GM23338 (cell line): Measurements from ENCODE around the gene HRH3. TPM values are rescaled to one million over a fixed set of nuclear protein-coding genes. Genes with fewer than 3 reads are reported as not detected.

Experiments
- ATAC-seq: fragments of 200-7000 bp; cut with Tn5 transposase; 3 replicates; pipeline ENCODE4 v1.9.1; 2020
- DNase-seq: peaks from one replicate; pipeline ENCODE4 v3.0.0-alpha.2; 2015; ENCODE audit warnings: low spot score
- H2AFZ ChIP-seq: fragments of 200-600 bp; sonication (generic); 2 replicates; pipeline ENCODE4 v1.8.0; 2016; ENCODE audit warnings: antibody characterized with exemption, mild to moderate bottlenecking, moderate library complexity
- H3F3A ChIP-seq: fragments of 200-600 bp; sonication (generic); replicated peaks from 2 replicates; pipeline ENCODE4 v1.8.0; 2017; ENCODE audit warnings: antibody characterized with exemption, mixed run types, low read depth
- H3K27ac ChIP-seq: fragments of 200-600 bp; sonication (generic); 2 replicates; pipeline ENCODE4 v1.6.1; 2016; ENCODE audit warnings: low read depth
- H3K27me3 ChIP-seq: fragments of 200-600 bp; sonication (generic); 2 replicates; pipeline ENCODE4 v1.8.0; 2016; ENCODE audit warnings: mild to moderate bottlenecking, mixed run types, moderate library complexity; ENCODE audit not compliant: insufficient read depth
- H3K36me3 ChIP-seq: fragments of 200-600 bp; sonication (generic); 2 replicates; pipeline ENCODE4 v1.8.0; 2016; ENCODE audit warnings: mild to moderate bottlenecking; ENCODE audit not compliant: insufficient read depth
- H3K4me1 ChIP-seq: fragments of 200-600 bp; sonication (generic); 2 replicates; pipeline ENCODE4 v1.8.0; 2016; ENCODE audit warnings: mild to moderate bottlenecking, moderate library complexity; ENCODE audit not compliant: insufficient read depth
- H3K4me2 ChIP-seq: fragments of 200-600 bp; sonication (generic); 2 replicates; pipeline ENCODE4 v1.7.1; 2017; ENCODE audit warnings: mixed run types
- H3K4me3 ChIP-seq: fragments of 200-600 bp; sonication (generic); 2 replicates; pipeline ENCODE4 v1.6.1; 2016; ENCODE audit warnings: mixed run types
- H3K79me2 ChIP-seq: fragments of 200-600 bp; sonication (generic); replicated peaks from 2 replicates; pipeline ENCODE4 v1.8.0; 2017; ENCODE audit warnings: mild to moderate bottlenecking; ENCODE audit not compliant: insufficient read depth
- H3K9me2 ChIP-seq: fragments of 200-600 bp; sonication (generic); 2 replicates; pipeline ENCODE4 v1.8.0; 2017; ENCODE audit not compliant: insufficient read depth
- H4K20me1 ChIP-seq: fragments of 200-600 bp; sonication (generic); replicated peaks from 2 replicates; pipeline ENCODE4 v1.8.0; 2017; ENCODE audit warnings: mild to moderate bottlenecking; ENCODE audit not compliant: insufficient read depth
- H3K27ac Mint-ChIP-seq: 2 replicates; pipeline ENCODE4 v1.8.0; 2020; ENCODE audit warnings: inconsistent platforms, mild to moderate bottlenecking, moderate library complexity, mixed read lengths
- H3K27me3 Mint-ChIP-seq: 3 replicates; pipeline ENCODE4 v1.8.0; 2022; ENCODE audit warnings: low read depth, mild to moderate bottlenecking, moderate library complexity, mixed read lengths, inconsistent platforms; ENCODE audit not compliant: insufficient read depth, poor library complexity
- H3K36me3 Mint-ChIP-seq: 3 replicates; pipeline ENCODE4 v1.8.0; 2021; ENCODE audit warnings: low read depth, mild to moderate bottlenecking, inconsistent platforms, moderate library complexity, mixed read lengths
- H3K4me1 Mint-ChIP-seq: 3 replicates; pipeline ENCODE4 v1.8.0; 2020; ENCODE audit warnings: mild to moderate bottlenecking, inconsistent platforms, mixed read lengths
- H3K4me3 Mint-ChIP-seq: 3 replicates; pipeline ENCODE4 v1.8.0; 2021; ENCODE audit warnings: moderate library complexity, mild to moderate bottlenecking, inconsistent platforms, mixed read lengths
- H3K9me3 Mint-ChIP-seq: 3 replicates; pipeline ENCODE4 v1.8.0; 2020; ENCODE audit warnings: moderate library complexity, mild to moderate bottlenecking, inconsistent platforms, mixed read lengths
- CREB1 ChIP-seq: fragments of 250-450 bp; sonication (Bioruptor Pico); IDR thresholded peaks from 2 replicates; pipeline ENCODE4 v1.5.0; 2020; ENCODE audit warnings: low read depth, mild to moderate bottlenecking, moderate library complexity
- CTCF ChIP-seq, 2 experiments: fragments of 200-600 bp in 1 of 2; sonication (generic) in 1 of 2; conservative IDR thresholded peaks; 2 replicates each; pipeline versions ENCODE4 v1.5.1 to v1.6.1; 2016 to 2017; ENCODE audit warnings: antibody characterized with exemption in 2 of 2, low read depth in 2 of 2, mild to moderate bottlenecking in 2 of 2, moderate library complexity in 1 of 2
- EZH2 ChIP-seq: fragments of 200-600 bp; sonication (generic); IDR thresholded peaks from one replicate; pipeline ENCODE4 v1.8.0; 2017; ENCODE audit warnings: antibody characterized with exemption, mild to moderate bottlenecking, low read depth; ENCODE audit not compliant: unreplicated experiment
- EZH2phosphoT487 ChIP-seq: fragments of 200-600 bp; sonication (generic); IDR thresholded peaks from one replicate; pipeline ENCODE4 v1.8.1; 2018; ENCODE audit warnings: antibody characterized with exemption; ENCODE audit not compliant: unreplicated experiment
- JUNB ChIP-seq: IDR thresholded peaks from one replicate; pipeline ENCODE4 v1.6.1; 2016; ENCODE audit warnings: antibody characterized with exemption; ENCODE audit not compliant: unreplicated experiment
- NANOG ChIP-seq: IDR thresholded peaks from 2 replicates; pipeline ENCODE4 v1.6.1; 2016; ENCODE audit warnings: antibody characterized with exemption, borderline replicate concordance
- POLR2AphosphoS5 ChIP-seq: IDR thresholded peaks from 2 replicates; pipeline ENCODE4 v1.6.1; 2016; ENCODE audit warnings: antibody characterized with exemption, low read depth
- STAT1 ChIP-seq: IDR thresholded peaks from one replicate; pipeline ENCODE4 v1.6.1; 2016; ENCODE audit warnings: antibody characterized with exemption; ENCODE audit not compliant: unreplicated experiment
- ZNF114 ChIP-seq: fragments of 250-450 bp; sonication (Bioruptor Pico); IDR thresholded peaks from 2 replicates; pipeline ENCODE4 v1.5.0; 2020; ENCODE audit warnings: mild to moderate bottlenecking, moderate library complexity
- ZNF331 ChIP-seq: fragments of 250-450 bp; sonication (Bioruptor Pico); IDR thresholded peaks from 2 replicates; pipeline ENCODE4 v1.5.0; 2020; ENCODE audit warnings: low read depth, mild to moderate bottlenecking, moderate library complexity
- polyA plus RNA-seq: library from polyadenylated mRNA; unstranded; fragments of >200 nt; fragmentation: Nextera tagmentation; extraction: Ambion mirVana; gene quantifications from 2 replicates; pipeline ENCODE4 v1.2.1, GENCODE V29; 2016
- total RNA-seq: library from RNA; depleted of rRNA; stranded (reverse); fragments of >200 nt; shearing (Covaris generic); gene quantifications from 2 replicates; pipeline ENCODE4 v1.2.3, GENCODE V29; 2014
- TF ChIP-seq, protein P1 (sequence below): IDR thresholded peaks from 2 replicates; pipeline ENCODE4 v1.6.1; 2016; ENCODE audit warnings: antibody characterized with exemption
- TF ChIP-seq, protein P2 (sequence below): fragments of 250-450 bp; sonication (Bioruptor Pico); IDR thresholded peaks from 2 replicates; pipeline ENCODE4 v1.5.0; 2020; ENCODE audit warnings: mild to moderate bottlenecking, moderate library complexity
- TF ChIP-seq, protein P3 (sequence below): IDR thresholded peaks from one replicate; pipeline ENCODE4 v1.6.1; 2018; ENCODE audit warnings: antibody characterized with exemption; ENCODE audit not compliant: unreplicated experiment

The HRH3 gene
- total and polyA plus RNA-seq, 2 experiments from 2014 or later: 1.5 to 5.2 TPM

DNA sequence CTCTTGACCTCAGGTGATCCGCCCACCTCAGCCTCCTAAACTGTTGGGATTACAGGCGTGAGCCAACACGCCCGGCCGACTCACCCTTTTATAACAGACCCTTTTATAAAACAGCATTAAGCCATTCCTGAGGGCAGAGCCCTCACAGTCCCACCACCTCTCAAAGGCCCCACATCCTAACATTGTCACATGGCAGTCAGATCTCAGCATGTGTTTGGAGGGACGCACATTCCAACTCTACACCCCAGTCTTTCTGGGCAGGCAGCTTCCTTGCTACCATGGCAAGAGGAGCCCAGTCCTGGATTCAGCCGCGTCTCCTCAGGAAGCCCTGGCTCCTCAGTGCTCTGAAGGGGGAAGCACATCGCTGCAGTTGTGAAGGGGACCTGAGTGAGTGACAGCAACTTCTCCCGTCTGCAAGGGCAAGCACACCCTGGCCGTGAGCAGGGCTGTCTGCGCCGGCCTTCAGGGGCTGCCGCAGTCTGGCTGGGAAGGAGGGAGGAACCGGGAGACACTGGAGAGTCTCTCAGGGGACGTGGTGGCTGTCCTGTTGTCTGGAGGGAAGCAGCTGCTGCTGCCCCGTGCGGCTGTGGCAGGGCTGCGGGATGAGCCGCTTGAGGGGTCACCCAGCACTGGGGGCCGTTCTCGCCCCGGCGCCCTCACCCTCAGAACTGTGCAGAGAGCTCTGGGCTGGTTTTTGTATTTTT lies 34.1 kb upstream of the HRH3 start:
- Histone ChIP-seq H2AFZ (no peak overlapping the region), H4K20me1 (peaks cover 16% of the 10 kb centered on the region), H3K27me3 (no peaks in the 10 kb centered on the region), H3K4me1 (no peaks in the 10 kb centered on the region), H3K4me3 (no peak overlapping the region), H3K9me2 (no peaks in the 10 kb centered on the region), H3K4me2 (no peak overlapping the region), H3K79me2 (peaks cover 67% of the 10 kb centered on the region), H3K36me3 (no peaks in the 10 kb centered on the region), H3F3A (0 out of 2 replicates have a peak, but pooled peaks cover 9% of the 10 kb centered on the region), H3K27ac (peak overlapping the region; percentile 74; the same call in 1 of the 2 replicates)
- peaks cover 4% of the 10 kb centered on the region; the same call in 2 of the 3 replicates for H3K36me3 Mint-ChIP-seq
- peak; percentile 36 for DNase-seq
- H3K27me3 Mint-ChIP-seq: peaks cover 12% of the 10 kb centered on the region
- peak; percentile 60 for ATAC-seq
- no peaks in the 10 kb centered on the region; the same call in 2 of the 3 replicates for H3K9me3 Mint-ChIP-seq
- no peak overlapping the region for H3K4me3 Mint-ChIP-seq
- peak overlapping the region; percentile 67 for H3K27ac Mint-ChIP-seq
- peaks cover 10% of the 10 kb centered on the region for H3K4me1 Mint-ChIP-seq
- TF ChIP-seq POLR2AphosphoS5: no peak
- TF ChIP-seq JUNB: no peak
- no peak for TF ChIP-seq CREB1 (CRISPR knock-in tag)
- no peak for TF ChIP-seq CTCF (conservative IDR thresholded peaks at IDR 0.05; ENCODE audit: low read depth in 2 of 2)
- TF ChIP-seq, protein P1, sequence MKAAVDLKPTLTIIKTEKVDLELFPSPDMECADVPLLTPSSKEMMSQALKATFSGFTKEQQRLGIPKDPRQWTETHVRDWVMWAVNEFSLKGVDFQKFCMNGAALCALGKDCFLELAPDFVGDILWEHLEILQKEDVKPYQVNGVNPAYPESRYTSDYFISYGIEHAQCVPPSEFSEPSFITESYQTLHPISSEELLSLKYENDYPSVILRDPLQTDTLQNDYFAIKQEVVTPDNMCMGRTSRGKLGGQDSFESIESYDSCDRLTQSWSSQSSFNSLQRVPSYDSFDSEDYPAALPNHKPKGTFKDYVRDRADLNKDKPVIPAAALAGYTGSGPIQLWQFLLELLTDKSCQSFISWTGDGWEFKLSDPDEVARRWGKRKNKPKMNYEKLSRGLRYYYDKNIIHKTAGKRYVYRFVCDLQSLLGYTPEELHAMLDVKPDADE: no peak
- TF ChIP-seq, protein P2, sequence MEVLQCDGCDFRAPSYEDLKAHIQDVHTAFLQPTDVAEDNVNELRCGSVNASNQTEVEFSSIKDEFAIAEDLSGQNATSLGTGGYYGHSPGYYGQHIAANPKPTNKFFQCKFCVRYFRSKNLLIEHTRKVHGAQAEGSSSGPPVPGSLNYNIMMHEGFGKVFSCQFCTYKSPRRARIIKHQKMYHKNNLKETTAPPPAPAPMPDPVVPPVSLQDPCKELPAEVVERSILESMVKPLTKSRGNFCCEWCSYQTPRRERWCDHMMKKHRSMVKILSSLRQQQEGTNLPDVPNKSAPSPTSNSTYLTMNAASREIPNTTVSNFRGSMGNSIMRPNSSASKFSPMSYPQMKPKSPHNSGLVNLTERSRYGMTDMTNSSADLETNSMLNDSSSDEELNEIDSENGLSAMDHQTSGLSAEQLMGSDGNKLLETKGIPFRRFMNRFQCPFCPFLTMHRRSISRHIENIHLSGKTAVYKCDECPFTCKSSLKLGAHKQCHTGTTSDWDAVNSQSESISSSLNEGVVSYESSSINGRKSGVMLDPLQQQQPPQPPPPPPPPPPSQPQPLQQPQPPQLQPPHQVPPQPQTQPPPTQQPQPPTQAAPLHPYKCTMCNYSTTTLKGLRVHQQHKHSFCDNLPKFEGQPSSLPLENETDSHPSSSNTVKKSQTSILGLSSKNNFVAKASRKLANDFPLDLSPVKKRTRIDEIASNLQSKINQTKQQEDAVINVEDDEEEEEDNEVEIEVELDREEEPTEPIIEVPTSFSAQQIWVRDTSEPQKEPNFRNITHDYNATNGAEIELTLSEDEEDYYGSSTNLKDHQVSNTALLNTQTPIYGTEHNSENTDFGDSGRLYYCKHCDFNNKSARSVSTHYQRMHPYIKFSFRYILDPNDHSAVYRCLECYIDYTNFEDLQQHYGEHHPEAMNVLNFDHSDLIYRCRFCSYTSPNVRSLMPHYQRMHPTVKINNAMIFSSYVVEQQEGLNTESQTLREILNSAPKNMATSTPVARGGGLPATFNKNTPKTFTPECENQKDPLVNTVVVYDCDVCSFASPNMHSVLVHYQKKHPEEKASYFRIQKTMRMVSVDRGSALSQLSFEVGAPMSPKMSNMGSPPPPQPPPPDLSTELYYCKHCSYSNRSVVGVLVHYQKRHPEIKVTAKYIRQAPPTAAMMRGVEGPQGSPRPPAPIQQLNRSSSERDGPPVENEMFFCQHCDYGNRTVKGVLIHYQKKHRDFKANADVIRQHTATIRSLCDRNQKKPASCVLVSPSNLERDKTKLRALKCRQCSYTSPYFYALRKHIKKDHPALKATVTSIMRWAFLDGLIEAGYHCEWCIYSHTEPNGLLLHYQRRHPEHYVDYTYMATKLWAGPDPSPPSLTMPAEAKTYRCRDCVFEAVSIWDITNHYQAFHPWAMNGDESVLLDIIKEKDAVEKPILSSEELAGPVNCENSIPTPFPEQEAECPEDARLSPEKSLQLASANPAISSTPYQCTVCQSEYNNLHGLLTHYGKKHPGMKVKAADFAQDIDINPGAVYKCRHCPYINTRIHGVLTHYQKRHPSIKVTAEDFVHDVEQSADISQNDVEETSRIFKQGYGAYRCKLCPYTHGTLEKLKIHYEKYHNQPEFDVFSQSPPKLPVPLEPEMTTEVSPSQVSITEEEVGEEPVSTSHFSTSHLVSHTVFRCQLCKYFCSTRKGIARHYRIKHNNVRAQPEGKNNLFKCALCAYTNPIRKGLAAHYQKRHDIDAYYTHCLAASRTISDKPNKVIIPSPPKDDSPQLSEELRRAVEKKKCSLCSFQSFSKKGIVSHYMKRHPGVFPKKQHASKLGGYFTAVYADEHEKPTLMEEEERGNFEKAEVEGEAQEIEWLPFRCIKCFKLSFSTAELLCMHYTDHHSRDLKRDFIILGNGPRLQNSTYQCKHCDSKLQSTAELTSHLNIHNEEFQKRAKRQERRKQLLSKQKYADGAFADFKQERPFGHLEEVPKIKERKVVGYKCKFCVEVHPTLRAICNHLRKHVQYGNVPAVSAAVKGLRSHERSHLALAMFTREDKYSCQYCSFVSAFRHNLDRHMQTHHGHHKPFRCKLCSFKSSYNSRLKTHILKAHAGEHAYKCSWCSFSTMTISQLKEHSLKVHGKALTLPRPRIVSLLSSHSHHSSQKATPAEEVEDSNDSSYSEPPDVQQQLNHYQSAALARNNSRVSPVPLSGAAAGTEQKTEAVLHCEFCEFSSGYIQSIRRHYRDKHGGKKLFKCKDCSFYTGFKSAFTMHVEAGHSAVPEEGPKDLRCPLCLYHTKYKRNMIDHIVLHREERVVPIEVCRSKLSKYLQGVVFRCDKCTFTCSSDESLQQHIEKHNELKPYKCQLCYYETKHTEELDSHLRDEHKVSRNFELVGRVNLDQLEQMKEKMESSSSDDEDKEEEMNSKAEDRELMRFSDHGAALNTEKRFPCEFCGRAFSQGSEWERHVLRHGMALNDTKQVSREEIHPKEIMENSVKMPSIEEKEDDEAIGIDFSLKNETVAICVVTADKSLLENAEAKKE (CRISPR knock-in tag): no peak
- no peak for TF ChIP-seq ZNF114 (CRISPR knock-in tag)
- TF ChIP-seq NANOG: no peak
- TF ChIP-seq EZH2phosphoT487: no peak
- no peak for TF ChIP-seq STAT1
- TF ChIP-seq, protein P3, sequence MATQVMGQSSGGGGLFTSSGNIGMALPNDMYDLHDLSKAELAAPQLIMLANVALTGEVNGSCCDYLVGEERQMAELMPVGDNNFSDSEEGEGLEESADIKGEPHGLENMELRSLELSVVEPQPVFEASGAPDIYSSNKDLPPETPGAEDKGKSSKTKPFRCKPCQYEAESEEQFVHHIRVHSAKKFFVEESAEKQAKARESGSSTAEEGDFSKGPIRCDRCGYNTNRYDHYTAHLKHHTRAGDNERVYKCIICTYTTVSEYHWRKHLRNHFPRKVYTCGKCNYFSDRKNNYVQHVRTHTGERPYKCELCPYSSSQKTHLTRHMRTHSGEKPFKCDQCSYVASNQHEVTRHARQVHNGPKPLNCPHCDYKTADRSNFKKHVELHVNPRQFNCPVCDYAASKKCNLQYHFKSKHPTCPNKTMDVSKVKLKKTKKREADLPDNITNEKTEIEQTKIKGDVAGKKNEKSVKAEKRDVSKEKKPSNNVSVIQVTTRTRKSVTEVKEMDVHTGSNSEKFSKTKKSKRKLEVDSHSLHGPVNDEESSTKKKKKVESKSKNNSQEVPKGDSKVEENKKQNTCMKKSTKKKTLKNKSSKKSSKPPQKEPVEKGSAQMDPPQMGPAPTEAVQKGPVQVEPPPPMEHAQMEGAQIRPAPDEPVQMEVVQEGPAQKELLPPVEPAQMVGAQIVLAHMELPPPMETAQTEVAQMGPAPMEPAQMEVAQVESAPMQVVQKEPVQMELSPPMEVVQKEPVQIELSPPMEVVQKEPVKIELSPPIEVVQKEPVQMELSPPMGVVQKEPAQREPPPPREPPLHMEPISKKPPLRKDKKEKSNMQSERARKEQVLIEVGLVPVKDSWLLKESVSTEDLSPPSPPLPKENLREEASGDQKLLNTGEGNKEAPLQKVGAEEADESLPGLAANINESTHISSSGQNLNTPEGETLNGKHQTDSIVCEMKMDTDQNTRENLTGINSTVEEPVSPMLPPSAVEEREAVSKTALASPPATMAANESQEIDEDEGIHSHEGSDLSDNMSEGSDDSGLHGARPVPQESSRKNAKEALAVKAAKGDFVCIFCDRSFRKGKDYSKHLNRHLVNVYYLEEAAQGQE: no peak
- no peak for TF ChIP-seq EZH2
- no peak for TF ChIP-seq ZNF331 (CRISPR knock-in tag)
